ENCODE data around the gene HYAL3.

- TF ChIP-seq CTCF (IDR thresholded peaks at IDR 0.05; ENCODE audit: insufficient read depth, low read length, poor library complexity, severe bottlenecking) (no peak), EZH2phosphoT487 (conservative IDR thresholded peaks at IDR 0.05; ENCODE audit: low read length) (no peak)
Observed at GRCh38 chr3:50258029-50258680, 41.0 kb downstream of the HYAL3 start.
